ELR (cell line): ENCODE measurements around the gene EMC9.
A peak's percentile ranks its signal among the peaks of the same experiment; 100 is the strongest.

ENCODE experiments used
- DNase-seq: peaks from one replicate; pipeline ENCODE4 v3.0.0-alpha.2; 2015; ENCODE audit warnings: low read depth

EMC9 gene, protein sequence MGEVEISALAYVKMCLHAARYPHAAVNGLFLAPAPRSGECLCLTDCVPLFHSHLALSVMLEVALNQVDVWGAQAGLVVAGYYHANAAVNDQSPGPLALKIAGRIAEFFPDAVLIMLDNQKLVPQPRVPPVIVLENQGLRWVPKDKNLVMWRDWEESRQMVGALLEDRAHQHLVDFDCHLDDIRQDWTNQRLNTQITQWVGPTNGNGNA

DNA sequence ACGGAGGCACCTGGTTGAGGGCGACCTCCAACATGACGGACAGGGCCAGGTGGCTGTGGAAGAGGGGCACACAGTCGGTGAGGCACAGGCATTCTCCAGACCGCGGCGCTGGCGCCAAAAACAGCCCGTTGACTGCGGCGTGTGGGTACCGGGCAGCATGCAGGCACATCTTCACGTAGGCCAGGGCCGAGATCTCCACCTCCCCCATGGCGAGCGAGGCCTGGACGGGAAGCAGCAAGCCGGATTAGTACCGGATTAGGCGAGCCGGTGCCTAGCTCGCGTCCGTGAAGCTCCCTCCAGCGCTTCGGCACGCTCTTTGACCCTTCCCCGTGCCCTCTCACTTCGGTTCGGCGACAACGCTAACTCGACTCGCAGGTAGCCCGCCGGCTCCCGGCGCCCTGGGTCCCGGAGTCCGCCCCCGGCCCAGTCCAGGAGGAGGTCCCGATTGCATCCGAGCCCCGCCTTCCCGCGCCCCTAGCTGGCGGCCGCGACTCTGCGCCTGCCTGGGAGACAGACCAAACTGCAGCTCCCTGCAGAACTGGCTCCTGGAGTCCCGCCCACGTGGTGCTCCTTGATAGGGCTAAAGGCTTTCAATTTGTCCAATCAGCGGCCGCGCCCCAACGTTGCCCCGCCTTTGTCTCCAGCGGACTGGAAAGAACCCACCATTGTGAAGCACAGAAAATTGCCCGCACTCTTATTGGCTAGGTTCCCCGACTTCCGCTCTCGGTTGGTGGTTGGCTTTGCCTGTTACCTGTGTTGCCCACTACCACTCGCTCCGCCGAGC lies at the start of gene EMC9:
Gene EMC9 (minus strand): TSS at position 495 of the 784 bp plus-strand sequence. CDS start 287 bp downstream, at position 208.
- DNase-seq, result peak; percentile 99

DNA sequence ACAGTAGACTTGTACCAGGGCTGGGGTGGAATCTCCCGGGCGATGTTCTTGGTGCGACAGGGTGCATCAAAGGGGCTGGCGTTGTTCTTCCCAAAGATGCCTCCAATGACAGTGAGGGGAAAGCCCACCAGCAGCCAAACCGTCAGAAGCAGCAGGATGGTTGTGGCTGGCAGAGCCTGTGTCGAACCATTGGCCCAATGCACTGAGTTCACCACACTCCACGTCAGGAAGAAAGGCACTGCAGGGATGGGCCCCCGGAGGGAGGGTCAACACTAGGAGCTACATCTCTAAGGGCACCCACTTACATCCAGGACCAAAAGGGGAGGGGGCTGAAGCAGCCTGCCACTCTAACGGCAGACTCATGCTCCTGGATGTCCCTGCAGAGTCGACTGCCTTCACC lies 49.0 kb upstream of the EMC9 start:
- no peak for DNase-seq

DNA sequence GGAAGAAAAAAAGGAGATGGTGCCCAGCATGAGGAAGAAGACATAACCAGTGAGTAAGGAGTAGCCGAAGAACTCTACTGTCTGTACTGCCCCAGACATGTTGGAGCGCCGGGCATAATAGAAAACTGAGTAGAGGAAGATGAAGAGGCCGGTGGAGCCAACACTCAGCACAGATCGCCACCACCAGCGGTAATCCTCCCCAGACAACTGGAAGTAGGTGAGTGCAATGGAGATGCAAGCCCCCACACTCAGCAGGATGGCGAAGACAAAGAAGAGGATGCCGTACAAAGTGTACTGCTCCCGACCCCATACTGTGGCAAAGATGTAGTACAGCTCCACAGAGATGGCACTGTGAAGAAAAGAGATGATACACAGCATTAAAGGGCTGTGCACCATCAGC lies 48.1 kb upstream of the EMC9 start:
- no peak for DNase-seq

DNA sequence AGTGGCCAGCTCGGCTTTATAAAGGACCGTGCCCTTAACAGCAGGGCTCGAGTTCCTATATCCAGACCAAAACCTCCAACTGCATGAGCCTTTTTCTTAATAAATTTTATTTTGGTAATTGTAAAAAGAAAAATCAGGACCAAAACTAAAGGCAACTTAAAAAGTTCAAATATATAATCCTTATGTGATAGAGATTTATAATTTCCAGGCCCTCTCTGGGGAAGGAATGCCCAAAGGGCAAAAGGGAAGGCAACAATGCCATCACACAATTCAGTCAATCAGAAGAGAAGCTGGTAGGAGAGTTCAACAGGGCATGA lies 47.6 kb upstream of the EMC9 start:
- no peak for DNase-seq

DNA sequence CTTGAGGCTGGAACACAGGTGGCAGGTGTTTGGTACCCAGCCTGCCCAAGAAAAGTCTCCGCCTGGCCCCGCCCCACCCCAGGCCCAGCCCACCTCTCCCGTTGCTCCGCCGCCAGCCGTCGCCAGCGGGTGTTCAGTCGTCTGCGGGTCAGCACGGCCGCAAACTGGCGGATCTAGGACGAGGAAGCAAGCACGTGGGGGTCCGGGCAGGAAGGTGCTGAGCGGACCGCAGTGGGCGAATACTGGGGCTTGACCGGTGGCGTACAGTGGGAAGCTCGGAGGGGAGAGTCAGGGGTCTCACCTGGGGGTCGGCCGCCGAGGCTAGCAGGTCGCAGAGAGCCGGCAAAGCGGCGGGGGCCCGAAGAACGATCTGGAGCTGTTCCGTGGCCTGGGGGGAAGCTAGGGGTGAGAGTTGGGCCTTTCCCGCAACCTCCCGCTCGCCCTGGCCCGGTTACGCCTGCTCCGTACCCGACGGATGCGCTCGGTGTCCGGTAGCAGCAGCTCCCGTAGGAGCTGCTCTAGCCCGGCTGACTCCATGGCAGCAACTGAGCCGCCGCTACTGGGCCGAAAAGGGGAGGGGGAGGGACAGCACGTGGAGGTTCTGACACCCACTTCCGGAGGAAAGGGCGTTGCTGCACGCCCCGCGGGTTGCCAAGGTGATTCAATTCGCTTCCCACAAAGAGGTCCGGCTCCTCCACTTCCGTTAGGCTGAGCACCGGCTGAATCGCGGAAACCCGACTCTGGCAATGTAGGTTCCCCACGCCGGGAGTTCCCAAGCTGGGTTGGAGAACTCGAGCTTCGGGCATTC lies 47.1 kb upstream of the EMC9 start, which contains the start of gene IPO4:
Gene IPO4 (minus strand): TSS at position 566 of the 808 bp plus-strand sequence. CDS start 29 bp downstream, at position 537.
- peak; percentile 99 for DNase-seq

DNA sequence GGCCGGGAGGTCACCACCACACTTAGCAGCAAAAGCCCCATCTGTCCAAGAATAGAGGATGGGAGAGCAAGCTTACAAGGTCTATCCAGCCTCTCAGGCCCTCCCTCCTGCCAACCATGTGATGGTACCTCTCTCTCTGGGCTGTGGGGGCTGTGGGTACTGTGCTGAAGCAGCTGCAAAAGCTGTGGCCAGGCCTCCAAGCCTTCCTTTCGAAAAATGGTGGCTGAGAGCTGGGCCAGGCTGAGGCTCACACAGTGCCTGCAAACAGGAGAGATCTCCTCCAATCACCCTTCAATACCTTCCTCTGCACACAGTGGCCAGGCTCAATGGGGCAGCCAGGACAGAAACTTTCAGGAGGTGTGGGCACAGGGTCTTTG lies 46.1 kb upstream of the EMC9 start:
- DNase-seq, result no peak

DNA sequence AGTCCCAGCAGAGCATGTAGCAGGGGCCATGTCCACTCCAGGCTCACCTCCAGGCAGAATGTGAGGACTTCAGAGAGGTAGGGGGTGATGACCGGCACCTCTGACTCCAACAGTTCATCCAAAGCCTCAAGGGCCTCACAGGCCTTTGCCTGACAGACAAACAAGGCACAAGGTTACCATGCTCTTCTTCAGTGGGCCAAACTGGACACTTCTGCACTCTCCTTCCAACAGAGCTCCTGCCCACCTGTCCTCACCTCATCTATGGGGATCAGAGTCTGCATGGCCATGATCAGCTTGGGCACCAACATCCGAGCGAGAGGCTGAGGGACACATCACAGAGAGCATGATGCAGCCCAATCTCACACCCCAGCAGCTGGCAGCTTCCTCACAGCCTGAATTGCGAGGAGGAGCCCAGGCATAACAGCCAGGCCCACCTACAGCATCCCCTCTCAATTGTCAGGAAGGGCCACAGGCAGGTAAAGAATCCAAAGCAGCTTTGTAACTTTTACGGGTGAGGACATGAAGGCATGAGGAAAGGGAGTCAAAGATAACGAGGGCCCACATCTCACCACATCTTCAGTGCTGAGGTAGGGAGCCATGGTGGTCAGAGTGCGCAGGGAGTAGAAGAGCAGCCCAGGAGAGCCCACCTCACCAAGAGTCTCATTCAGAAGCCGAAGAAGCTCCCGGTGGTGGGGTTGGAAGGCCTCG lies 45.6 kb upstream of the EMC9 start:
- no peak for DNase-seq

DNA sequence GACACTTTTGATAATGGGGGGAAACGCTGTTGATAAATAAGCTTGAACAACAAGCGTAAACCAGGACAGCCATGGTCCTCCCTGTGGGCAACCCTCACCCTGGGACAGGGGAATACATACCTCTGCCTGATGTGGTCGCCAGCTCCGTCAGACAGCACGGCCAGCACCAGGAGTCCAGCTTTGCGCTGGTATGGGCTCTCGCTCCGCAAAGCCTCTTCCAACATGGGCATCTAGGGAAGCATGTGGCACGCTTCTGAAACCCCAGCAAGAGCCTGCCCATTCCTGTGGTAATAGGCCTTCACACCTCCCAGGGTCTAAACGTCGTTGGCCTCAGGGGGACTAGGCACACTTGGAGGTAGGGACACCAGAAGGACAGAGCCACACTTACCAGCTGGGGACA lies 44.4 kb upstream of the EMC9 start:
- no peak for DNase-seq

DNA sequence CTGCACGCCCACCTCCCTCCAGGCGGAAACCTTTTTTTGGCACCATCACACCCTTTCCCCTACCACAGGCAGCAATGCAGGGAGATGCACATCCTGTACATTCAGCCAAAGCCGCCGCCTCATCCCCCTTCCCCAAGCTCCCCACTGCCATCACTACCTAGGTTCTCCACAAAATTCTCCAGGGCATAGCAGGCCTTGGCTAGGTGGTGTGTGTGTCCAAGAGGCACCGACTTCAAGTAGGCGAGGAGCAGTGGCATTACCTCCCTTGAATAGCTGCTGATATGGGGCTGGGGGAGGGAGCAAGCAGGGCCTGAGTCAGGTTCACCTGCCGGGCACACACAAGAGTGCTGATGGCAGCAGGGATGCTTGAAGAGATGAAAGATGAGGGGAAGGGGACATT lies 43.6 kb upstream of the EMC9 start:
- DNase-seq, result no peak

DNA sequence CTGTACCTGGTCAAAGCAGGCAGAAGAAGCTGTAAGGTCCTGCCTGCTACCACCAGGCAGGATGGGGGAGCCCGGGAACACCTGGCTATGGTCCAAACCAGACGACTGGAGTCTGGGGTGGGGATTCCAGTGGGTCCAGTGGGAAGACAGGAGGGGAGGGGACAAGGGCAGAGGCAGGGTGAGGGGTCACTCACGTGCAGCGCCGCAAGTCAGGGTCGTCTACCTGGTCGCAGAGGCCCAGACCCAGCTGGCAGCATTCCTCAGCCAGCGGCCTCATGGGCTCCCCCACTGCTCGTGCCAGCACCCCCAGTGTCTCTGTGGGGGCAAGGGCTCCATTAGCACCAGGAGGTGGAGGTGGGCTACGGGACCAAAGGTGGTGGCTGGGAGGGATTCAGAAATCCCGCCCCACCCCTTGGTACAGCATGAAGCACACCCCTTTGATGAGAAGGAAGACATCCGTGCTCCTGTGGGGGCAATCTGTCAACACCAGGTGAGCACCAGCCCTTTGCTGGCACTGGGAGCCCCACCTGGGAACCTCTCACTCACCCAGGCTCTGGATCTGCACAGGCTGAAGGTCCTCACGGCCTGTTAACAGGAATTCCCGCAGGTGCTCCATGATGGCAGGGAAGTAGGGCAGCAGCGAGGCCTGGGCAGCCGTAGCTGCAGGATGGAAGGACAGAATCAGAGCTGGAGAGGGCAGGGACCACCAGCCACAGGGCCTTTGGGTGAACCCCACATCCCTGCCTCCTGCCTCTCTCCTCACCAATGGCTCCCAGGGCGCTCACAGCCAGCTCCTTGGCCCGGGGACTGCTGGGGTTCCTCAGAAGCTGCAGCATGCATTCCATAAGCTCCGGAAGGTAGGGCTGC lies 42.9 kb upstream of the EMC9 start:
- DNase-seq, result no peak

DNA sequence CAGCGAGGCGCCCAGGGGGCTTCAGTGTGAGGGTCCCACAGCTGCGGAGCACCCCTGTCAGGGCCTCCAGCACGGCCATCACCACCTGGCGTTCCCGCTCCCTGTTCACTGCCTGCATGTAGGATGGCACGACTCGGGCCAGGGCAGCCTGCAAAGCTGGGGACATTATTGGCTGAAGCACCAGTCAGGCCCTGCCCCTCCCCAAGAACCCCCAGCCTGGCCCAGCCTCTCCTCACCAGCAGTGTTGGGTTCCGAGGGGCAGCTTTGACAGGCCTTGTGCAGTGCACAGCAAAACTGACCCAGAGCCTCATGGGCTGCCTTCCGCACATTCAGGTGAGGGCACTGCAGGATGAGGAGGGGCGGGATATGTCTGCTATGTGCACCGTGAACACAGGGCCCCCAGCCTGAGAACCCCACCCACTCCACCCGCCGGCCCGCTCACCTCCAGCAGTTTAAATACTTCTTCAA lies 41.7 kb upstream of the EMC9 start:
- no peak for DNase-seq

DNA sequence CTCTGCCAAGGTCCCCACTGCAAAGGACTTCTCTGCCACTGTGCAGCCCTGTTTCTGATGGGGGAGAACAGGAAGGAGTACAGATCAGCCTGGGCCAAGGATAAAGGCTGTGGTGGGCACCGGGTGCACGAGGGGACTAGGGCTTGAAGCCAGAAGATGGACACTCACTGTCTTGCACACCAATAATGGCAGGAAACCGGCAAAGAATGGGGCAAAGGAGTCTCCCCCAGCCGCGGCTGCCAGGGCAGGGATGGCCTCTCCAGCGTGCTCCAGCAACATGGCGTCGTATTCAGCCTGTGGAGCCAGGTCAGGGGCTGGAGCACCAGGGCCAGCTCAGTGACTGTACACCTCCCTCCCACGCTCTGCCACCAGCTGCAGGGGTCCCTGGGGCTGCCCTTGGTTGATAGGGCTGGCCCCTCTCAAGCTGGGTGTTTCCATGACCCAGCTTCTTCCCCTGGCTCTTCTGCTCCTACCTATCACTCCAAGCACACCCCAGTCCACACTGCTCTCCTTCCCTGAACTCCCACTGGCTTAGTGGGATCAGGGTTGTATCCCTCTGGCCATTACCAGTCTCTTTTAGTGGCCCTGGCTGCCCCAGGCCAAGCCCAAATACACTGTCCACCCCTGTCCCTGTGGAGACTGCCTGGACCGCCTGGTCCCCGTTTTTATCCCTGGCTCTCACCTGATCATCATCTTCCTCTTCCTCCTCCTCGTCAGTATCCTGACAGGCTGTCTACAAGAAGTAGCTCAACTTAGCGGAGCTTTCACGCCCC lies 40.9 kb upstream of the EMC9 start:
- no peak for DNase-seq

DNA sequence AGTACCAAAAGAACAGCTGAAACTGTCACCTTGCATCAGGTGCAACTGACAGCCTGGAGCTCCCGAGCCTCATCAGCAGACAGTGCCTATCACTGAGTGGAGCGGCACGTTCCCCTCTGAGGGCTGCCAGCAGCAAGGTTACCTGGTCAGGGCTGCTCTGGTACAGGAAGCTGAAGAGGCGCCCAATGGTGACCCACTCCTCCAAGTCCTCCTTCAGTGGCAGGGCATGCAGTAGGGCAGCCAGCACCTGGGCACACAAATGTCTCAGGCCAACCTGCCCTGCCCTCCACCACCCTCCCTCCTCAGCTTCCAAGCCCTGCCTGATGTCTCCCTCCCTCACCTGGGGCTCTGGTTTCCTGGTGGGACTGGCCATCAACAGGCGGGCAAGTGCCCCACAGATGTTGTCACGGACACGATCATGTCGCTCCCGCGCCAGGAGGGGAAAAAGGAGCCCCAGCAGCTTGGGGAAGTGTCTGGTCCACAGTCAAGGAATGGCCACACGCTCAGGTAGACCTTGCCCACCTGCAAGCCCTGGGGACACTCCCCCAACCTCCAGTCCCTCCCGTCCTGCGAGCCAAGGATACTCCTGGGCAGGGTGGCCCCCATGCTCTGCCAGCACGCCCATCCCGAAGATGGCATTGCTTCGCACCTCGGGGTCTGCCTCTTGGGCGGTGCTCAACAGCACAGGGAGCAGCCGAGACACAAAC lies 40.1 kb upstream of the EMC9 start:
- DNase-seq, result no peak

DNA sequence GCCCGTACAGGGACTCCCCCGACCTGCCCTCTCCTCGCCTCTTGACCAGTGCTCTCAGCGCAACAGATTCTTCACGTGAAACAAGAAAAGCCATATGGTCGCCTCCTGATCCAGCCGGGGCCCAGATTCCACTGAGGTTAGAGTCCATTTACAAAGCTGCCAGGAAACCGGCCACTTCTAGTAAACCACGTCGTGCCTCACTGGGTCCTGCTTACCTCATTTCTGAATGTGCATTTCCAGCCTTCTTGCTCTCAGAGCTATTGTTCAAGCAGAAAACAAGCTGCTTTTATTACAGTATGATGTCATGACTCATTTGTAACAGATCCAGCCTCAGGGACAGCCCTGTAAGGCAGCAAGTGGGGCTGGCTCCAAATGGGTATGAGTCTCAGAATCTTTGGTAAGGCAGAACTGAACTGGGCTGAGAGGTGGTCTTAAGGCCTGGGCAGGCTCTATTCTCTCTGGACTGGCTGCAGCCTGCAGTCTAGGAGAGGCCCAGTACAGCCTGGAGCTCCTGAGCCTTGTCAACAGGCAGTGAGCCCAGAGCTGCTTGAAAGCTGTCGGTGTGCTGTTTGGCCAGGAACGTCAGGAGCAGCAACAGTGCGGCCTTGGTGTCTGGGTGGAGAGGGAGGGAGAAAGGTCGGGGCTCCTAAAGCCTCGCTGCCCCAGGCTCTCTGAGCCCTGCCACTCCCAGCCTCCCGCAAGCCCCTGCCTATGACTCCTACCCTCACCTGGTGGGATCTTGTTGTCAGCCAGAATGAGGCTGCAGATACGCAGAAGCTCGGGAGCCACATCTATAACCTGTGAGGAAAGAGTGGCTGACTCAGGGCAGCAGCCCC lies 38.8 kb upstream of the EMC9 start:
- peak; percentile 73 for DNase-seq

DNA sequence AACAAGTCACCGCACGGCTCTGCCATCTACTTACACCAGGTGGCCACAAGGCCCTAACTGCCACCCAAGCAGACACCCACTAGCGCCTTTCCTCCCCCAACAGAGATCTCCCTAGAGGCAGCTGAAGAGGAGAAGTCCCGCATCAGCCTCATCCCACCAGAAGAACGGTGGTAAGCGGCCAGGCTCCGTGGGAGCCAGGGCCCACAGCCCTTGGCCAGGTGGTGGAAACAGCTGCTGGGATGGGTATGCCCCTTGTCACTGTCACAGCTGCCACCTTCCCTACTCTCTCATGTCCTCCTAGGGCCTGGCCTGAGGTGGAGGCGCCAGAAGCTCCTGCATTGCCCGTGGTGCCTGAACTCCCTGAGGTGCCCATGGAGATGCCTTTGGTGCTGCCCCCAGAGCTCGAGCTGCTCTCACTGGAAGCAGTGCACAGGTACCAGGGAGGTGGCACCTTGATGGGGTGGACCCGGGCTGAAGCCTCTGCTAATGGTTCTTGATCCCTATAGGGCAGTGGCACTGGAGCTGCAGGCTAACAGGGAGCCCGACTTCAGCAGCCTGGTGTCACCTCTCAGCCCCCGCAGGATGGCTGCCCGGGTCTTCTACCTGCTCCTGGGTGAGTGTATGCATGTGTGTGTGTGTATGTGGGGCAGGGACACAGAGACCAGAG lies 38.0 kb upstream of the EMC9 start:
- DNase-seq, result no peak

DNA sequence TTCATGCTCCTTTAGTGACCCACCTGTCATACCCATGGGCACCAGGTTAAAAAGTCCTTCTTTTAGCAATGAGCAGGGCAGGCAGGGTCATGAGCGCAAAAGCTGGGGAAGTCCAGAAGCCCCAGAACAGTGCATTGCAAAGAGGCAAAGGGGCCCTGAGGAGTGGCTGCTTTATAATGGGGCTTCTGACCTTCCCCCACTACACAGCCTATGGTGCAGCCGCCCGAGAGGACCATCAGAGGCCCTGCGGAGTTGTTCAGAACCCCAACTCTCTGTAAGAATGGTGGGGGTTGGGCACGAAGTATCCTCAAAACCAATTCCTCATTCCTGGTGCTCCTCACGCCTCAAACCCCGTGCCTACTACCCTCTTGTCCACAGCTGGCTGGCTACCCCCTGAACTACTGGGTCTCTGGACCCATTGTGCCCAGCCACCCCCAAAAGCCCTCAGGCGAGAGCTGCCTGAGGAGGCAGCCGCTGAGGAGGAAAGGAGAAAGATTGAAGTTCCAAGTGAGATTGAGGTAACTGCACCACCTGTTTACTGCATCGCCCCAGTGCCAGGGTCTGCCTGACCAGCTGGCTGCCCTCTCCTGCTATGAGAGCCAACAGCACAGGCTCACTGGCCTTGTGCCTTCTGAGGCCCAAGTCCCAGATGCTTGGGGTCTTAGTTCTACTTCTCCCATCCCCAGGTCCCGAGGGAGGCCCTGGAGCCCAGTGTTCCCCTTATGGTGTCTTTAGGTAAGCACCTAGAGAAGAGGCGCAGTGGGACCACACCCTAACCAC lies 37.2 kb upstream of the EMC9 start:
- DNase-seq, result no peak

DNA sequence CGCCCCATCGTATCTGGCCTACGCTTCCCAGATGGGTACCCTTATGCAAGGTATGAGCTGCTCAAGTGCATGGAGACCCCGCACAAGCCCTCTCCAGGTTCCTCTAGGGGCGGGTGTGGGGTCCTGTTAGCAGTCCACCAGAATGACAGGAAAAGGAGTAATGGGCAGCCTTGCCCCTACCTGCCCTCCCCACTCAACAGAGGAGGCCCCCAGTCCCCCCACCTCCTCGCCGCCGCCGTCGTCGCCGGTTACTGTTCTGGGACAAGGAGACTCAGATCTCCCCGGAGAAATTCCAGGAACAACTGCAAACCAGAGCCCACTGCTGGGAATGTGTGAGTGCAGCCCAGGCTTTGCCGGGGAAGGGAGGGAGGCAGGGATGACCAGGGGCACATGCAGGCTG lies 36.5 kb upstream of the EMC9 start:
- no peak for DNase-seq
